Forelimb muscle (tissue), 1 donor: Measurements from ENCODE around the gene MTM1. TPM values are rescaled to one million over a fixed set of nuclear protein-coding genes. Genes with fewer than 3 reads are reported as not detected.

Experiments
- DNase-seq: peaks from one replicate; pipeline ENCODE4 v3.0.0-alpha.2; 2013; ENCODE audit warnings: low read depth
- polyA plus RNA-seq: library from polyadenylated mRNA; unstranded; fragments of 120-200 nt; gene quantifications from one replicate; pipeline ENCODE4 v1.2.1, GENCODE V29; 2013; ENCODE audit not compliant: insufficient read length

The MTM1 gene
- 5.9 TPM for polyA plus RNA-seq

DNA sequence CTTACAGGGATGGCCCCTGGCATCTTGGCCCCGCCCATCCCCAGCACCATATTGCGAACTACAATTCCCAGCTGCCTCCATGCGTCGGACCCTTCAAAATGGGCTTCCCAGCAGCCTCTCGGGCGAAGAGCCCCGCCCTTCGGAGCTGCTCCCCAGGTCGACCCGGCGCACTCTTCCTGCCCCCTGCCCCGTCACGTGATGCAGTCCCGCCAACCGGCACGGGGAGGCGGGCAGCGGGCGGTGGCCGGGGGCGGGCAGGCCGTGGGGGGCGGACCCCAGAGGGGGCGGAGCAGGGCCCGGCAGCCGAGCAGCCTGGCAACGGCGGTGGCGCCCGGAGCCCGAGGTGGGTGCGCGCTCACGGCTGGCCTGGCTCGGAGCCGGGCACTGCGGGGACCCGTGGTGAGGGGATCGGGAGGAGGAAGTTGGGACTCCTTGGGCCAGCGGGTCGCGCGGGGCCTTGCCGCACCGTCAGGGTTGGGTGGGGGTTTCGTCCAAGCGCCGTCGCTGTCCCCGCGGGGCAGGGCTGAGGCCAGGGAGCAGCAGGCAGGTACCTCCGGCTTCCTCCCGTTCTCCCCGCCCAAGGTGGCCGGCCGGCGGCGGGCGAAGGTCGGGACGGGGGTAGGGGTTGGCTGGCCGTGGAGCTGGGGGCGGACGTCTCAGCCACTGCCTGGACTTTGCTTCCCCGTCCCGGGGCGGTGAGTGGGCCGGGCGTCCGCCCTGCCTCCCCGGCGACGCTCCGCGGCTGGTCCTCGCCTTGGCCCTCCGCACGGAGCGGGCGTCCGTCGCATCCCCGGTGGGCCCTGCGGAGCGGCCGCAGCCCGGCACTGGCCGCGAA, at the start of gene MTM1:
Gene MTM1 (plus strand): TSS at position 302 of the 835 bp plus-strand sequence. CDS start 23,994 bp downstream, outside the sequence.
- peak; percentile 79 for DNase-seq

DNA sequence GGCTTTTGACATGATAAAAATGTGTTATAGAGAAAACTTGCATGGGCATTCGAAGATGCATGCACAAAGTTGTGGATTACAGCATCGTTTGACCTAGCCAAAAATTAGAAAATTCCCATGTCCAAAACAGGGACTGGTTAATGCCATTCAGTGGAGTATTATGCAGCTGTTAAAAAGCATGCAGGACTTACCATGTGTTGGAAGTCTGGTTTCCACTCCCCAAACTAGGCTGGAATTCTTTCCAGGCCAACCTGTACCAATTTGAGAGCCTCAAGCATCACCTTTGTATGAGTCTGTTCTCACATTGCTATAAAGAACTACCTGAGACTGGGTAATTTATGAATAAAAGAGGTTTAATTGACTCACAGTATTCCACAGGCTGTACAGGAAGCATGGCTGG, 45.9 kb upstream of the MTM1 start:
- no peak for DNase-seq

GRCh38 chrX:150525061-150525919, 43.1 kb upstream of the MTM1 start:
- no peak for DNase-seq

GRCh38 chrX:150526692-150527091, 41.7 kb upstream of the MTM1 start:
- DNase-seq: no peak

DNA sequence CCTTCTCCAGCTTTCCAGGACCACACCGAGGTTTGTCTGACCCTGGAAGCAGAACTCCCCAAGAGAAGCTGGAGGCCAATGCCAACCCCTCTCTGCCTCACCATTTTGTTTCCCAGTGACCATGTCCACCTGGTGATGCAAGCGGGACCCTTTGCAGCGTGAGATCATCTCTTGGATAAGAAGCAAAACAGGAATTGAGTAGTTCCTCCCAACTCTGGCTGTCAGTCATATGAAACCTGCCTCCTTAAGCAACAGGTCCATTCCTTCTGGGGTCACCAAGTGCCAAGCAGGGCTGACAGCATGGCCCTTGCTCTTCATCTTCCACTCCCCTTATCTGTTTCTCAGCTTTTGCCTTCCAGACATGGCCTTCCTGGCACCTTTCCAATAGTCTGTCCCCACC, 41.3 kb upstream of the MTM1 start:
- no peak for DNase-seq

GRCh38 chrX:150529587-150529986, 38.8 kb upstream of the MTM1 start:
- DNase-seq: no peak

- no peak for DNase-seq
Observed at GRCh38 chrX:150530821-150531220, 37.6 kb upstream of the MTM1 start.

GRCh38 chrX:150531467-150531866, 37.0 kb upstream of the MTM1 start:
- DNase-seq: no peak

DNA sequence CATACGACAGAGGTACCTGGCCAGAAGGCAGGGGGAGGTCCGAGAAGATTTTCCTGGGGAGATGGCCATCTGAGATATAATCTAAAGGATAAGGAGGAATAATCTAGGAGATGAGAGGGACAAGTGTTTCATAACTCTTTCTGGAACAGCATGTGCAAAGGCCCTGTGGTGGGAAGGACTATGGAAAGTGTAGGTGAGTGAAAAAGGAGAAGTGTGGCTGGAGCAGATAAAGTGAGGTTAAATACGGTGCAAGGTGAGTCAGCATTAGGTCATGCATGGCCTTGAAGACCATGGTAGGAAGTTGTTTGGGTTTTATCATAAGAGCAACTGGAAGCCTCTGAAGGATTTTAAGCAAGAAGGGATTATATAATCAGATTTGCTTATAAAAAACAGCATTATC, 34.6 kb upstream of the MTM1 start:
- DNase-seq: no peak

- no peak for DNase-seq
Observed at GRCh38 chrX:150536455-150537116, 31.8 kb upstream of the MTM1 start.

DNA sequence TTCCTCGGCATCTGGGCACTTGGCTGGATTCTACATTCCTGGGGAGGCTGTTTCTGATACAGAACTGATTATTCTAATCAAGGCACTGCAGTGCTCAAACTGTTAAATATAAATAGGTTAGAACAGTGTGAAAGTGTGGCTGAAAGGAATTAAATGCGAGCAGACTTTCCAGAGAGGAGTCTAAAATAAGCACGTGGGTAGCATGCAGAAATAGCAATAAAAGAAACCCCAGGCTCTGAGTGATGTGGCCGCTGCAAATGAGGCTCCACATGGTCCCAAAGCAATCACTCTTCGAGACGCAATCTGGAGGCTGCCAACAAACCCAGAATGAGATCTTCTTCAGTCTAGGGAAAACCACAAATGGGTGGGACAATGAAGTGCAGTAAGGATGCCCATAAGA, 30.6 kb upstream of the MTM1 start:
- DNase-seq: no peak

DNA sequence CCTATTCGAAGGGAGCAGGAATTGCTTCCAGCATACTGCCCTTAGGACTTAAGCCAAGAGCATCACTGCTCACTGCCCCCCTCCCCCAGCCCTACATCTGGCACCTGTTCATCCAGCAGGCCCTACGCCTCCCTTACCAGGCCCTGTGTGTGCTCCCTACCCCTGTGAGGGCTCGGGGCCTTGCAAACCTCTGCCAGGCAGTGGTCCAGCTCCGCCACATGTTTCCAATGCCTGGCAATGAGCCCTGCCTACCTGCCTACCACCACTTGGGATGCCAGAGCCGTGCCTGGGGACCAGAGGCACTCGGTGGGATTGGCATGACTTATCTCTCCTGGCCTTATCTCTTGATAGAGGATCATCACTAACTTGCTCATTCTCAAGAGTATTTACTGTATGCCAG, 27.5 kb upstream of the MTM1 start:
- DNase-seq: no peak

- DNase-seq: no peak
Observed at GRCh38 chrX:150542846-150543229, 25.6 kb upstream of the MTM1 start.

GRCh38 chrX:150543230-150544155, 24.9 kb upstream of the MTM1 start:
- no peak for DNase-seq

DNA sequence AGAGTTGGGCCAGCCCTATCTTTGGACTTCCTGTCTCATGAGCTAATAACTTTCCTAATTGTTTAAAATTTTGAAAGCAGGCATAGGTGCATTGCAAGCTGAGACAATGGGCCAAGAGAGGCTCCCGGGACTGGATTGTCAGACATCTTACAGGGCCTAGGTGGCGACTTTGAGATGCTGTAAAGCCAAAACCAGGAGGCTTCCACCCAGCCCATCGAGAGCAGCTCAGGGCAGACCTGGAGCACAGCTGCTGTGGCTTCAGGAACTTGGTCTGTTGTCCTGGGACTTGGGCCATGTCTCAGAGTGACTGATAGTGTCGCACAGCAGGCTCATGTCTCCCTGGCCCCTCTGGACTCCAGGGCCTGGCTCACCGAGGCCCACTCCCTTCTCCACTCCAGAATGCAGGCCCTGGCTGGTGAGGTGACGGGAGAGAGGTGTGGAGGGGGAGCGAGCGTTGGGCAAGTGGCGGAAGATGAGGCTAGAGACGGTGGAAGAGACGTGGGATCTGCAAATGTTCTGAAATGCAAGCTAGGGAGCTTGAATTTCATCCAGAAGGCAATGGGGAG, 24.1 kb upstream of the MTM1 start:
- no peak for DNase-seq

GRCh38 chrX:150544835-150545770, 23.3 kb upstream of the MTM1 start:
- DNase-seq: no peak

DNA sequence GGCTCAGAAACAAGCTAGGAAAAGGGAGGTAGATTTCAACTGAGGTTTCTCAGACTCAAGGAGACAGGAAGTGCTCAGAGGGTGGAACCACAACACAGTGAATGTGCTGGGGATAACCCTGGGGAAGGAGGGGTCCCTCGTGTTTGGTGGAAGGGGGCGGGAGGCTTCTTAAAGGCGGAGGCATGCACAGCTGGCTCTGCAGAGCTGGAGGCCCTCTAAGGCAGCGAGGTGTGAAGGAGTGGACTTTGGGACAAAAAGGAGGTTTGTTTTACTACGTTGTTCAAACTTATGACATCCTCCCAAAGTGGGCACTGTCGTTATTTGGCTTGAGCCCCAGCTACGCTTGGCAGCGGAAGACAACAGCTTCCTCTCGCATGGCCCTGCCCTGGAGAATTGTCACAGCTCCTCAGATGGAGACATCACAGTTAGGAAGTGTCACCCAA, 21.7 kb upstream of the MTM1 start:
- no peak for DNase-seq

DNA sequence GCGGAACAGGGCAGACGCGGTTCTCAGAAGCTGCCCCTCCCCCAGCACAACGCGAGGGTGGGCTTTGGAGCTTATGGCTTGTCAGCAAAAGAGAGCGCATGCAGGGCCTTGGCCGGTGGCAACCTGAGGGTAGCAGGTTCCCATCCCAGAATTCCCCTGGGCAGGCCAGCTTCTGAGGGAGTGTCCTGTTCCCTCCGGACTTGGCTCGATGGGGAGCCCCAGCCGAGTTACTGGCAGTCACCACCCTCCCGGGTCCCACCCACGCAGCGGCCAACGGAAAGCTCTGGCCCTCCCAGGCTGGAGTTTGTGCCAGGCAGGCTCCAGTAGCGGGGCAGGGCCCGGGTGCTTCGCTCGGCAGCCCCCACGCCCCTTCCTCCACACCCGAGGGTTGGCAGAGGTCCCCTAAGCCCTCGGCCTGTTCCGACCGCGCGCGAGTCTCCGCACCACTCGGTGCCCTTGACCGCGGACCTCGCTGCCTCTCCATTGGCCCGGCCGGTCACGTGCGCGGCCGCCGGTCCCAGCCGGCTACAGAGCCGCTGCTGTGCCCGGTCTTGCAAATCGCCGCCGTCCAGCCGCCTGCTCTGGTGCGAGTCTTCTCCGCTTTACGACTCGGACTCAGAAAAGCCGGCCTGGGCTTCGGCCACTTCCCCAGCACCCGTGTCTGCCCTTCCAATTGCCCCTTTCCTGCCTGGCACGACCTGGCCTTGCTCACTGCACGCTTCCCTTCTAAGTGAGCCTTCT, 20.9 kb upstream of the MTM1 start:
- DNase-seq: no peak

DNA sequence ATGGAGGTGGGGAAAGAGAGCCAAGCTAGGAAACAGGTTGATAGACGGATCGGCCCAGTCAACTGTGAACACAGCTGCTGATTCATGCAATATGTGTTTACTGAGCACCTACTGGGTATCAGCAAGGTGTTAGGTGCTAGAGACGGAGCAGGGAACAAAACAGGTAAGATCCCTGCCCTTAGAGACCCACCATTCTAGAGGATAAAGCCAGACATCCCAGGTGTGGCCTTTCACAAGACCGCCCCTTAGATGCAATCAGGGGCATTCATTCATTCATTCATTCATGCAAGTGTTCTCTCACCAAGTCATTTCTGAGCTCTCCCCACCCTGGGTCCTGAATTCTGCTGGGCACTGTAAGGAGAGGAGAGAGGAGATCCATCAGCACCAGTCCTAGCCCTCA, 20.2 kb upstream of the MTM1 start:
- DNase-seq: no peak
